ENCODE measurements around the gene ABHD15. TPM values are rescaled to one million over a fixed set of nuclear protein-coding genes. Genes with fewer than 3 reads are reported as not detected.

ABHD15 gene
- total RNA-seq, 2 experiments from 2014 or later, result 4.1 to 4.9 TPM

DNA sequence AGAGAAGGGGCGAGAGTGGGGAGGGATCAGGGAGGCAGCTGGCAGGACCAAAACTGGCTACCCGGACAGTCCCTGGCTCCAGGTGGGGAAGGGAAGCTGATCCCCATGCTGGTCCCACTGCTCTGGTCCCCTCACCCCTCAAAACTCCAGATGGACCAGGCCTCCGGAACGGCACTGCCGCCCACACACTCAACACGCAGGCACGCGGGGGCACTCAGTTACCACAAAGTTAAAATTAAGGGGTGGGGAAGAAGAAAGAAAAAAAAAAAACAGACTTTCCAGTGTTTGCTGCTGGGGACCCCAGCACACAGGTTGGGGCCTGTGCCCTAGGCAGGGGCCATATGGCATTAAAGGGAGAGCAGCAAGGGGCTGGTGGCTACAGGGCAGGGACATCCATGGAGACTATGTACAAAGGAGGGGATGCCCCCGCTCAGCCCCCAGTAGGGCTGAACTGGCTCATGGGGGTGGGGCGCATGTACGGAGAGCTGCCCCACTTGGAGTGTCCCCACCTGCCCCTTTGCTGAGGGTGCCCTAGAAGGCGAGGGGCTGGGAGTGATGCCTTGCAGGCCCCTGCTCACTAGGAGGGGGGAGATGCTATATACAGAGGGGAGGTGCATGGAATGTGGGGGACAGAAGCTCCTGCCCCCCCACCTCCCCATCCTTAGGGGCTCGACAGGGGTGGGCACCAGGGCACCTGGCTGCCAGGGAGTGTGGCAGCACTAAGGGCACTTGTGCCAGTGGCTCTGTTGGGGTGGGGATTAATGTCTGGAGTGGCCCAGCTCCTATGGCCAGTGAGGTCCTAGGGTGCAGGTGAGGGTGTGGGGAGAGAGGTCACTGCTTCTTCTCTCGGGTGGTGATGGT lies 7.3 kb upstream of the ABHD15 start:
- H3K27ac ChIP-seq (ENCODE audit: low read depth in 1 of 2, low read length in 2 of 2), result no peak overlapping the region
- TF ChIP-seq, protein P1, sequence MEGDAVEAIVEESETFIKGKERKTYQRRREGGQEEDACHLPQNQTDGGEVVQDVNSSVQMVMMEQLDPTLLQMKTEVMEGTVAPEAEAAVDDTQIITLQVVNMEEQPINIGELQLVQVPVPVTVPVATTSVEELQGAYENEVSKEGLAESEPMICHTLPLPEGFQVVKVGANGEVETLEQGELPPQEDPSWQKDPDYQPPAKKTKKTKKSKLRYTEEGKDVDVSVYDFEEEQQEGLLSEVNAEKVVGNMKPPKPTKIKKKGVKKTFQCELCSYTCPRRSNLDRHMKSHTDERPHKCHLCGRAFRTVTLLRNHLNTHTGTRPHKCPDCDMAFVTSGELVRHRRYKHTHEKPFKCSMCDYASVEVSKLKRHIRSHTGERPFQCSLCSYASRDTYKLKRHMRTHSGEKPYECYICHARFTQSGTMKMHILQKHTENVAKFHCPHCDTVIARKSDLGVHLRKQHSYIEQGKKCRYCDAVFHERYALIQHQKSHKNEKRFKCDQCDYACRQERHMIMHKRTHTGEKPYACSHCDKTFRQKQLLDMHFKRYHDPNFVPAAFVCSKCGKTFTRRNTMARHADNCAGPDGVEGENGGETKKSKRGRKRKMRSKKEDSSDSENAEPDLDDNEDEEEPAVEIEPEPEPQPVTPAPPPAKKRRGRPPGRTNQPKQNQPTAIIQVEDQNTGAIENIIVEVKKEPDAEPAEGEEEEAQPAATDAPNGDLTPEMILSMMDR (IDR thresholded peaks at IDR 0.05), result no peak
- ChIA-PET POLR2A (interaction anchor here (1.5 kb wide), 1 partner anchor 44 kb away, joined by 7 read pairs; no protein-coding TSS in a partner anchor), CTCF (interaction anchor here (0.8 to 1.4 kb wide), 2 partner anchors 18 to 204 kb away, joined by 3 to 4 read pairs; no protein-coding TSS in a partner anchor)
- Mint-ChIP-seq H3K4me3 (no peak overlapping the region), H3K4me1 (ENCODE audit: low read depth) (peaks cover 13% of the 10 kb centered on the region), H3K9me3 (no peaks in the 10 kb centered on the region), H3K27me3 (no peaks in the 10 kb centered on the region), H3K27ac (peak overlapping the region; percentile 59), H3K36me3 (ENCODE audit: low read depth) (peaks cover 37% of the 10 kb centered on the region)
- ATAC-seq (ENCODE audit: poor library complexity) (no peak), DNase-seq (peak in 2 of 14 experiments; percentile 17 to 30)
- H3K9me3 ChIP-seq (ENCODE audit: control insufficient read depth in 1 of 2, insufficient read depth in 1 of 2, low read length in 2 of 2), result no peaks in the 10 kb centered on the region
- intact Hi-C loops (cut with DNase I, micrococcal nuclease), result loop anchor here in 1 of 2 experiments (10.0 kb wide), 1 partner anchor 901 kb away; the partner anchor contains the start of gene GOSR1
- peaks cover 16% of the 10 kb centered on the region for H3K4me1 ChIP-seq (ENCODE audit: insufficient read depth, low read length)
- no peak overlapping the region for H3K4me3 ChIP-seq (ENCODE audit: low read length)
- H3K27me3 ChIP-seq (ENCODE audit: control insufficient read depth in 1 of 2, insufficient read depth in 2 of 2, low read length in 2 of 2), result no peaks in the 10 kb centered on the region
- H3K36me3 ChIP-seq (ENCODE audit: insufficient read depth, low read length), result peaks cover 62% of the 10 kb centered on the region

GRCh38 chr17:29573558-29573869 lies 6.7 kb upstream of the ABHD15 start:
- ChIA-PET CTCF (interaction anchor here (0.8 to 5.0 kb wide), 4 partner anchors 19 to 357 kb away, joined by 3 to 30 read pairs (median 4); no protein-coding TSS in a partner anchor), POLR2A (interaction anchor here (1.0 to 1.5 kb wide), 3 partner anchors 19 to 44 kb away, joined by 3 to 7 read pairs (median 4); partner anchors contain the start of gene ANKRD13B)
- Mint-ChIP-seq H3K4me1 (ENCODE audit: low read depth) (peaks cover 16% of the 10 kb centered on the region), H3K36me3 (ENCODE audit: low read depth) (peaks cover 35% of the 10 kb centered on the region), H3K27me3 (no peaks in the 10 kb centered on the region), H3K9me3 (no peaks in the 10 kb centered on the region), H3K27ac (no peak overlapping the region), H3K4me3 (no peak overlapping the region)
- peaks cover 57% of the 10 kb centered on the region for H3K36me3 ChIP-seq (ENCODE audit: insufficient read depth, low read length)
- intact Hi-C loops (cut with DNase I, micrococcal nuclease), result loop anchor here in 1 of 2 experiments (10.0 kb wide), 1 partner anchor 901 kb away; the partner anchor contains the start of gene GOSR1
- no peaks in the 10 kb centered on the region for H3K9me3 ChIP-seq (ENCODE audit: control insufficient read depth in 1 of 2, insufficient read depth in 1 of 2, low read length in 2 of 2)
- no peaks in the 10 kb centered on the region for H3K27me3 ChIP-seq (ENCODE audit: control insufficient read depth in 1 of 2, insufficient read depth in 2 of 2, low read length in 2 of 2)
- DNase-seq, result peak in 2 of 14 experiments; percentile 16 to 31
- TF ChIP-seq, protein P1 (IDR thresholded peaks at IDR 0.05), result no peak
- H3K4me3 ChIP-seq (ENCODE audit: low read length), result no peak overlapping the region
- no peak overlapping the region for H3K27ac ChIP-seq (ENCODE audit: low read depth in 1 of 2, low read length in 2 of 2)
- ATAC-seq (ENCODE audit: poor library complexity), result no peak
- peaks cover 21% of the 10 kb centered on the region for H3K4me1 ChIP-seq (ENCODE audit: insufficient read depth, low read length)

DNA sequence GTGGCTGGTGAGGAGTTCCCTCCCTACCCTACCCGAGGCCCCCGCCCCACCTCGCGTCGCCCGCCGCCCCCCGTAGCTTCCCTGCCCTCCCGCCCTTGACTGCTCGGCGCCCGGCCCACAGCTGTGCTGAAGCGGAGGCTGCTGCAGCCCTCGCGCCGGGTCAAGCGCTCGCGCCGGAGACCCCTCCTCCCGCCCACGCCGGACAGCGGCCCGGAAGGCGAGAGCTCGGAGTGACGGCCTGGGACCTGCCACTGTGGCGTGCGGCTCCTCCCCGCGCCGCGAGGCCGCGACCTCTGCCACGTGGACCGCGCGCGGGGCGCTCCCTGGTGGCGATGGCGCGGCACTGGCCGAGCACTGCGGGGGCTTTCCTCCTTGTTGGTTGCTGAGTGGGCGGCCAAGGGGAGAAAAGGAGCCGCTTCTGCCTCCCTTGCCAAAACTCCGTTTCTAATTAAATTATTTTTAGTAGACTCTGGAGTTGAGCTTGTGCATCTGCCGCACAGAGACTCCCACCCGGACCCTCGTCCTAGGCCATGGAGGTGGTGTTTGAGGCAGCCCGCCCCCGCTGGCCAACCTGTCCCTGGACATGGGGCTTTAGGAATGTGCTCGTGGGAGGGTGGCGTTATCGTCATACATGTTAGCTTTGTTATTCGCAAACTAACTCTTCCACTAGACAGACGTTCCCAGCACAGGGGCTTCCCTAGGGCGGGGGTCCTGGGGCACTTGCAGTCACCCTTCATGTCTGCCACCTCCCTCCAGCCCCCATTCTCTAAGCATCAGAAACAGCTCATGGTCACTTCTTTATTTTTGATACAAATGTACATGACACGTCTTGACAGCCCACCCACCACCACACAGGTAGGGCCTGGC lies 6.1 kb upstream of the ABHD15 start:
- DNase-seq (peak in 12 of 14 experiments; percentile 31 to 83 (median 45)), ATAC-seq (ENCODE audit: poor library complexity) (peak; percentile 60)
- Histone ChIP-seq H3K4me3 (ENCODE audit: low read length) (no peak overlapping the region), H3K9me3 (ENCODE audit: control insufficient read depth in 1 of 2, insufficient read depth in 1 of 2, low read length in 2 of 2) (no peaks in the 10 kb centered on the region), H3K4me1 (ENCODE audit: insufficient read depth, low read length) (peaks cover 25% of the 10 kb centered on the region), H3K36me3 (ENCODE audit: insufficient read depth, low read length) (peaks cover 51% of the 10 kb centered on the region), H3K27ac (ENCODE audit: low read depth in 1 of 2, low read length in 2 of 2) (no peak overlapping the region), H3K27me3 (ENCODE audit: control insufficient read depth in 1 of 2, insufficient read depth in 2 of 2, low read length in 2 of 2) (no peaks in the 10 kb centered on the region)
- Mint-ChIP-seq H3K27me3 (no peaks in the 10 kb centered on the region), H3K27ac (no peak overlapping the region), H3K9me3 (no peaks in the 10 kb centered on the region), H3K36me3 (ENCODE audit: low read depth) (peaks cover 34% of the 10 kb centered on the region), H3K4me1 (ENCODE audit: low read depth) (peaks cover 16% of the 10 kb centered on the region), H3K4me3 (no peak overlapping the region)
- CTCF ChIA-PET, result interaction anchor here (0.8 to 5.0 kb wide), 6 partner anchors 9 to 358 kb away, joined by 3 to 30 read pairs (median 4); no protein-coding TSS in a partner anchor
- intact Hi-C loops (cut with DNase I, micrococcal nuclease), result loop anchor here in 1 of 2 experiments (10.0 kb wide), 1 partner anchor 902 kb away; the partner anchor contains the start of gene GOSR1
- TF ChIP-seq, protein P1 (IDR thresholded peaks at IDR 0.05), result peak; percentile 56
- POLR2A ChIA-PET, result interaction anchor here (0.5 to 1.8 kb wide), 6 partner anchors 15 to 448 kb away, joined by 3 to 7 read pairs (median 4); partner anchors contain the start of gene ANKRD13B

Data from CD4-positive, alpha-beta T cell (primary cell).